GM21723 (cell line): ENCODE data around the gene HMGN3.

Source experiments
- ATAC-seq: cut with Tn5 transposase; IDR thresholded peaks from one replicate; pipeline ENCODE4 v1.9.1; 2021; ENCODE audit warnings: mild to moderate bottlenecking, moderate library complexity; ENCODE audit not compliant: unreplicated experiment

The HMGN3 gene

DNA sequence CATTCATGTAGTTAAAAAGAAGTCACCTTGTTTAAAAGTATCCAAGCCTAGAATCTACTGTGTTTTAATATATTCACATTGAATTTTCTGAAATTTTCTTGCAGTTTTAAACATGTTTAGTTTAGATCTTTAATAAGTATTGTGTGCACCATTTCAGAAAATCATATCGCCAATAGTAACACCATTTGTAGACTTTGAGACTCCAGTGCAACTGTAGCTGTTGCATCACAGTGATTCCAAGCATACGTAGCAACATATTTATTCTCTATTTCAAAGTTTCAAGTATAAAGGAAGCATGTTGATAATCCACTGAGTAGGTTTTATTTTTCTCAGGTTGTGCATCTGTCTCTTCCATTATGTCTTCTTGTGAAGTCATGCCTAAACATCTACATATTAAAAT, 46.4 kb downstream of the HMGN3 start:
- ATAC-seq, result no peak

DNA sequence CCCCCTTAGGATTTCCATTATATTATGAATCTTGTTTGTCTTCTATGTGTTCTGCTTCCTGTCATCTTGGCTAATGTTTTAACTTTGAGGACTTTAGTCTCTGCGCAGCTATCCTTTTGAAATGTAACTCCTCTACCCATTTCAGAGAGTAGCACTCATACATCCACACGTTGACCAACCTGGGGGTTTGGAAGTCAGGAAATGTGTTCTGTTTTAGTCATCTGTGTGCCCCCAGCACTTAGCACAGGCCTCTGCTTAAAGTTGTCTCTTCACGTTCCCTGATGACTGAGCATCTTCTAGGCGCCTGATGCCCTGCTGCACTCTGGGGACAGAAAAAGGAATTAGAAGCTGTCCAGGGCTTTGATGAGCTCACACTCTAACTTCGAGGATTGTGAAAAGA, 47.9 kb downstream of the HMGN3 start:
- ATAC-seq, result no peak

DNA sequence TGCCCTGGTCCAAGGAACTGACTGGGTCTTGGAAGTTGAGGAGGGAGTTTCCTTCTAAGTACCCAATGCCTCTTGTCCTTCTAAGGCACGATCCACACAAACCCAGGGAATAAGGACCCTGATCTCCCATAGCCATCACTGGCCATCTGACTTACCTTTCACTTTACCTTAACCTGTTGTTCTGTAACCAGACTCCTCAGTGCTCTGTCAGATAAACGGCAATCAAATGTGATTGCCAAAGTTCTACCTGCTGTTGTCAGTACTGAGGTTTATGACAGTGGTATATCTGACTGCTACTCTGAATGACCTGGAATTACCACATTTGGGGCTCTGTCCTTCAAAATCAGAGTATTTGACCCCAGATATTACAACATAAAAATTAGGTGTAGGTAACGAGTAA, 49.8 kb downstream of the HMGN3 start:
- no peak for ATAC-seq

DNA sequence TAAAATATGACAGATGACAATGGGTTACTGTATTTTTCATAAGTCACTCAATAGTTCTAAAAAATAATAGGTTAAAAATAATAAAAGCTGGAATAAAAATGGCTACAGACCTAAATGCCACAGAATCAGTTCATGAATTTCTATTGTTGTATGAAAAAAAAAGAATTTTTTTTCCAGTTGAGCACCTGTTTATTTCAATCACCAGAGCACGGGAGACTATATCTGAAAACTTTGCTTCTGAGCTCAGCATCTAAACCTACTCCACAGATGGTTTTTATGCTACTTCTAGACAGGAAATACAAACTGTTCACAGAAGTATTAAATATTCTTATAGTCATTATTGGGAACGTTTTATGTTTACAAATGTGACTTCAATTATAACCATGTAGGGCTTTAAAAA, 50.4 kb downstream of the HMGN3 start:
- no peak for ATAC-seq

DNA sequence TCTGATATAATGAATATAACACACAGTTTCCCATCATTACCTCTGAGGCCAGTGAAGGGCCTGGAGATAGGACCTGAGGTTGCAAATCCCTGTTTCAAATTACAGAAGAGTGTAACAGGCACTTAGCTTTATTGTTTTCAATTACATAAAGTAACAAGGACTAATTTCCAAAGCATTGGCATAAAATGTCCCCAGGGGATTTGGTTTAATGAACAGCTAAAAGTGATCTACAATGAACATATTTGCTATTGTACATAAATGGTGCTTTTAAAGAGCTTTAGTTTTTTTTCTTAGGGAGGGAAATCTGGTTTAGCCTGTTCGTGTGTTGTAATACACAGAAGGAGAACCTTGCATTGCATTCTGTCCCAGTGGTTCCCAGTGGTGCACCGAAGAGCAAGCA, 54.4 kb downstream of the HMGN3 start:
- no peak for ATAC-seq

DNA sequence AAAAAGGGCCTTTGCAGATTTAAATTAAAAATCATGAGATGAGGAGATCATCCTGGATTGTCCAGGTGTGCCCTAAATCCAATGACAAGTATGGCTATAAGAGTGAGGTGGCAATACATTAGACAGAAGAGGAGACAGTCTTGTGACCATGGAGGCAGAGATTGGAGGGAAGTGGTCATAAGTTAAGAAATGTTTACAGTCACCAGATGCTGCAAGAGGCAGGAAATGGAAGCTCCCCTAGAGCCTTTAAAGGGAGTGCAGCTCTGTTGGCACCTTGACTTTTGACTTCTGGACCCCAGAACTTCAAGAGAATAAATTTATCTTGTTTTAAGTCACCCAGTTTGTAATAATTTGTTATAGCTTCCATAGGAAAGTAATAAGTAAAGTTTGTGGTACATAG, 61.1 kb downstream of the HMGN3 start:
- no peak for ATAC-seq

DNA sequence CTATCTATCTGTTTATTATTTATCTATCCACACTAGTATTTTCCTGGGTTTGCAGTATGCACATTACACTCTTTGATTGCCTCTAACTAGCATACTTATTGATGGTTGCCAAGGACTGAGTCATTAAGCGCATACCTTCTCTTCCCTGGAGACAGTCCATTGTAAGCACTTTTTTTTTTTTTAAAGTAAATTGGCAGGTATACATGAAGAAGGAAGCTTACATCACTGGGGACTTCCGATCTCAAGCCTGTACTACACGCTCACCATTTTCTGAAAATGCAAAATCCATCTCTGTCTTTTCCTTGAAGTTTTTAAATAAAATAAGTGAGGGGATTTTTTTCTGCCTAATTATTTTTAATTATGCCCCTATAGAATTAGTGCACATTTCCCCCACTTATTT, 63.5 kb downstream of the HMGN3 start:
- ATAC-seq, result no peak

DNA sequence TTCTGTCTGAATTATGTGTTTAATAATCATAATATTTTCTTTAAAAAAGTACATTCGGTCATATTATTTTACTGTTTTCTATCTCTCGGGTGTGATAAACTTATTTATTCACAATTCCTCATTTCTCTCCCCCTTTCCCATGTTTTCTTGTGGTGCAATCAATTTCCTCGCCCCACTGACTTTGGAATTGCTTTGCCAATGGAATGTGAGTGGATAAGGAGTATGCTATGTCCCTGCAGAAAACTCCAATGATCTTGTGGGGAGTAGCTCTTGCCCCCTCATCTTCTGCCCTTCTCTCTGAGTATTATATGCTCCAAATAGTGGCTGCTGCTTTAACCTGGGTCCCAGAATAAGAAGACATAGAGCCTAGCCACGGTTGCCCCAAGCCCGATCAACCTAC, 64.1 kb downstream of the HMGN3 start:
- ATAC-seq, result no peak

DNA sequence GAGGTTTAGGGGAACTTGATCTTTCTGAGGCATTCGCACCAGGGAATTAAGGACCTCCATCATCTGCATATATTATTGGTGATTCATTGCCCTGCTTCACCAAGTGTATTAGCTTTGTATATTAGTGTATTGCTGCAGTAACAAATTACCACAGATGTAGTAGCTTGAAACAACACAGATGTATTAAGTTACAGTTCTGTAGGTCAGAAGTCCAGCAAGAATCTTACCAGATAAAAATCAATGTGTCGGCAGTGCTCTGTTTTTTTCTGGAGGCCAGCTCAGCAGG, 65.8 kb downstream of the HMGN3 start:
- ATAC-seq, result no peak

DNA sequence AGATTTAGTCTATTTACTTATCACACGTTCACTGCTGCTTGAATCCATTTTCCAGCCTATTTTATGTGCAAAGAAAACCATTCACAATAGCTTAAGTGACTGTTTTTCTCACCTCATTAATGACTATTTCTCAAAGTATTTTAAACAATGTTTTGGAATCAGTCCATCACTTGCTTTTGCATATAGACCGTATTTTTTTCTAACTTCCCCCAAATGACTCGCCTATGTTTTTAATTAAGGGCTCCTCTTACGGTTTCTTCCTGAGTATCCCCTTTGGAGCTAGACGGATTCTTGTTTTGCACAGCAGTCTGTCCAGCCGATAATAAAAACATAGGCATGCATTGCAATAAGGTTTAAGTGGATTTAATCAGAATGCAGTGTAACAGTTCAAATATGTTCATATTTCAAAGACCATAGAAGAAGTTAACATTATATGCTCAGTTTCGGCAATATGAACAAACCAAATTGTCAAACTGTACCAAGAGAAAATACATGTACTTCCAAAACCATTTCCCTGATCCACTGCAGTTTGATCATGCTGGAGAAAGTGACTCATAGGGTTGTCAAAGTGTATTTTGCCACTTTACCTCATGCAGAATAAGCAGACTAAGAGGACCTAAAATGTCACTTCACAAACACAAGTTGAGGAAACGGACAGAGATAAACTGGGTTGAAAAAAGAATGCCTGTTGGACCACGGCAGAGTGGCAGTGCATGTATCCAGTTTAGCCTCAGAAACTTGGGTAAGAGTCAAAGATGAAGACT, 66.4 kb downstream of the HMGN3 start:
- no peak for ATAC-seq

DNA sequence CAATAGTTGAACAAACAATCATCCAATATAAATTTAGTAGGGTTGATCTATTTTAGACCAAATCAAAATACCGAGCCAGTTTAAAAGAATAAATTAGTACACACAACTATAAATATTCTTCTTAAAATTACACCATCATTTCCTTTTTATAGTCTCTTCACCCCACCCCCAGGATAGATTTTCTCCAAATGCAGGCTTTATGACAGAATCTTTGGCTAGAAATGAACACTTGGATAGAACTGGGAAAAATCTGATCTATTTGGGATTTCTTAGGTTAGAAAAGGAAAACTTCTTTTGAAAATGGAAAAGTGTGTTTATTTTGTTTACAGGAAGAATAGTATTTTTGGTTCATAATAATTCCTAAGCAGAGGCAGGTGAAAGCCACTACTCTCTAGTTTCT, 74.6 kb downstream of the HMGN3 start:
- no peak for ATAC-seq

DNA sequence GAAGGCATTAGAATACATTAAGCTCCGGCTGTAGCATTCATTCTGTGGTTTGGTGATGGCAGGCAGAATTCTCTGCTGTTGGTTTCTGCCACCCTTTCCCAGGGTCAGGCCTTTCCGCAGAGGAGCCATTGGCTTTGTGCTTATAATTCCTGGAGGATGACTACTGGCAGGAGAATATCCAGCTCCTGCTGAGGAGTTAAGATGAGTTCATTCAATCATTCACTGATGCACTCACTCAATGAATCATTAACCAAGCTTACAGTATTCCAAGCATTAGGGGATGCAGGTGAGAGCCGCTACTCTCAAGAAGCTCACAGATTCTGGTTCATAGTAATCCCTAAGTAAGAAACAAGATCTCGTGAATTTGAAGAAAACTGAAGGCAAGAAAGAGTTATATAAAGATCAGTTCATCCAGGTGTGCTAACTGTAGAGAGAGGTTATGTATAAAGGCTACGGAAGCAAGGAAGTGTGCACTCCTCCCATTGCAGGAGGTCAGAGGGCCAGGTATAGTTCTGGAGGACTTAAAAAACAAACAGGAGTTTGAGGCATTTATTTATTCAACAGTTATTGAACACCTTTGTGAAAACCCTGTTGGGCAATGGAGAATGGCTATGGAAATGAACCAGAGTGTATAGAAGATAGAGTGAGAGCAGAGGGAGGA, 75.5 kb downstream of the HMGN3 start:
- no peak for ATAC-seq

DNA sequence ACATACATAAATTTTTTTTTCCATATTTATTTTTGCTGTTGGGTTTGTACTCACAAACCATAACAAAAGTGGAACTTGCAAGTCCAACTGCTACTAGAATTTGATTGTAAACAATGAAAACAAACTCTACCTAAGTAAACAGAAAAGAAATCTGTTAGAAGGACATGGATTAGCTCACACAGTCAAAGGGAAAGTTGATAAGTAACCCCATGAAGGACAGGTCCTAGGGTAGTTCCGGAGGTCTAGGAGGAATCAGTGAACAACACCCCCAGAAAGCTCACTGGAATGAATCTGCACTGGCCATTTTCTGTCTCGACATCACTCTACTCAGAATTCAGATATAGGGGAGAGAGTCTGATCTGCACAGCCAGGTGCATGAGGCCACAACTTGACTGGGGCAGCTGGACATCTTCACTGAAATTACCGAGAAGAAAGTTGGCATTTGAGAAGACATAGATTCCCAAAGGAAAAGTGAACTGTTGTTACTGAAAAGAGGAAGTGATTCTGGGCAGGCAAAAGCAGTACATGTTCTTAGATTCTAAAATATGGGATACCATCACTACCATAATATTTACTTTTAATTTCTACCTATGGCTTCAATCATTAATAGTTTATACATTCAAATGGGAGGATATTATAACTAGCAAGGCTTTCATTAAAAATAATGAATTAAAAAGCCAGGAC, 76.4 kb downstream of the HMGN3 start:
- ATAC-seq, result no peak

DNA sequence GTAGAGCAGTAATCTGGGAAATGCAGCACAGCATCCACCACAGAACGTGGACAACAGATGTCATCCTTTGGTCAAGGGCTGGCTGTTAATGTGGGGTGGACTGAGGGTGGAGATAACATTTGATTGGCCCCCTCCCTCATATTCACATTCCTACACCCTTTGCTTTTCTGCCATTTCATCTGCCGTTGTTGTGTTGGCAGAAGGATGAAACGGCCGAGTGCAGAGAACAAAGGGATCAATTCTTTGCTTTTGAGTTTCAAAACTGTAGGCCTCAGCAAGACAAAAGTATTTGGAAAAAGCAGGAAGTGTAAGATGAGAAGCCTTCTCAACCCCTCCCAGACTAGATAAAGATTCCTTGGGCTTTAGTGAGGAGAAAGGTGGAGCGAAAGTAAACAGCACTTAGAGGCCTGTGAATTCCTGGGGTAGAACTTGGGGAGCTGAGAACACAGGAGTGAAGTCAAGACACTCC, 82.2 kb downstream of the HMGN3 start:
- no peak for ATAC-seq
